Measurements from ENCODE around the gene PPP1R14C. TPM values are rescaled to one million over a fixed set of nuclear protein-coding genes. Genes with fewer than 3 reads are reported as not detected.

PPP1R14C gene
- 14.3 TPM for polyA plus RNA-seq (2012; ENCODE audit: insufficient read length, low read depth)

- TF ChIP-seq SIN3A (IDR thresholded peaks at IDR 0.05; ENCODE audit: borderline replicate concordance, insufficient read depth, low read length) (no peak), POLR2AphosphoS5 (IDR thresholded peaks at IDR 0.05; ENCODE audit: low read depth, low read length) (no peak), REST (IDR thresholded peaks at IDR 0.05; ENCODE audit: insufficient read depth in 1 of 2, low read depth in 2 of 2, low read length in 2 of 2) (no peak), FOXP2 (optimal IDR thresholded peaks at IDR 0.05; ENCODE audit: borderline replicate concordance, extremely low read depth, extremely low read length, insufficient read depth) (no peak), TAF1 (IDR thresholded peaks at IDR 0.05; ENCODE audit: borderline replicate concordance, insufficient read depth, low read length) (no peak)
Observed at GRCh38 chr6:150142670-150143515, at the start of gene PPP1R14C. PPP1R14C (plus strand) TSS chr6:150143044; CDS start chr6:150143193, 149 bp downstream.

- TF ChIP-seq POLR2AphosphoS5 (IDR thresholded peaks at IDR 0.05; ENCODE audit: low read depth, low read length): no peak
Observed at GRCh38 chr6:150093397-150093796, 49.4 kb upstream of the PPP1R14C start.

GRCh38 chr6:150098155-150098554 lies 44.7 kb upstream of the PPP1R14C start:
- no peak for TF ChIP-seq FOXP2 (optimal IDR thresholded peaks at IDR 0.05; ENCODE audit: borderline replicate concordance, extremely low read depth, extremely low read length, insufficient read depth)
- TF ChIP-seq SIN3A (IDR thresholded peaks at IDR 0.05; ENCODE audit: borderline replicate concordance, insufficient read depth, low read length): no peak
- TF ChIP-seq REST (IDR thresholded peaks at IDR 0.05; ENCODE audit: insufficient read depth in 1 of 2, low read depth in 2 of 2, low read length in 2 of 2): no peak
- no peak for TF ChIP-seq TAF1 (IDR thresholded peaks at IDR 0.05; ENCODE audit: borderline replicate concordance, insufficient read depth, low read length)
- no peak for TF ChIP-seq POLR2AphosphoS5 (IDR thresholded peaks at IDR 0.05; ENCODE audit: low read depth, low read length)

GRCh38 chr6:150099546-150099945 lies 43.3 kb upstream of the PPP1R14C start:
- TF ChIP-seq REST (IDR thresholded peaks at IDR 0.05; ENCODE audit: insufficient read depth in 1 of 2, low read depth in 2 of 2, low read length in 2 of 2) (no peak), POLR2AphosphoS5 (IDR thresholded peaks at IDR 0.05; ENCODE audit: low read depth, low read length) (no peak), SIN3A (IDR thresholded peaks at IDR 0.05; ENCODE audit: borderline replicate concordance, insufficient read depth, low read length) (no peak), FOXP2 (optimal IDR thresholded peaks at IDR 0.05; ENCODE audit: borderline replicate concordance, extremely low read depth, extremely low read length, insufficient read depth) (no peak), TAF1 (IDR thresholded peaks at IDR 0.05; ENCODE audit: borderline replicate concordance, insufficient read depth, low read length) (no peak)

GRCh38 chr6:150099953-150100352 lies 42.9 kb upstream of the PPP1R14C start:
- TF ChIP-seq TAF1 (IDR thresholded peaks at IDR 0.05; ENCODE audit: borderline replicate concordance, insufficient read depth, low read length) (no peak), SIN3A (IDR thresholded peaks at IDR 0.05; ENCODE audit: borderline replicate concordance, insufficient read depth, low read length) (no peak), FOXP2 (optimal IDR thresholded peaks at IDR 0.05; ENCODE audit: borderline replicate concordance, extremely low read depth, extremely low read length, insufficient read depth) (no peak), POLR2AphosphoS5 (IDR thresholded peaks at IDR 0.05; ENCODE audit: low read depth, low read length) (no peak), REST (IDR thresholded peaks at IDR 0.05; ENCODE audit: insufficient read depth in 1 of 2, low read depth in 2 of 2, low read length in 2 of 2) (no peak)
